CD4-positive, CD25-positive, alpha-beta regulatory T cell (primary cell): Measurements from ENCODE around the gene SUDS3. TPM values are rescaled to one million over a fixed set of nuclear protein-coding genes. Genes with fewer than 3 reads are reported as not detected.
"Not testable (repeated sequence)": the region's sequence is repeated elsewhere in the genome, so short reads cannot be mapped to it uniquely, and the experiment has no call there.

Experiments used
- ATAC-seq, 2 donors: fragments of 150-1000 bp; cut with Tn5 transposase; one replicate each; pipeline ENCODE4 v1.10.0; 2021; ENCODE audit warnings: low read depth in 2 of 2, moderate number of reproducible peaks in 2 of 2, moderate library complexity in 1 of 2
- DNase-seq, 3 donors: peaks; one replicate each; pipeline versions ENCODE4 v3.0.0 to v3.0.0-alpha.2; 2012 to 2022; ENCODE audit warnings: mixed read lengths in 1 of 3
- H3K27ac ChIP-seq: one replicate; pipeline ENCODE4 v1.7.0; 2013; ENCODE audit warnings: mild to moderate bottlenecking, low read length; ENCODE audit not compliant: insufficient read depth, poor library complexity, severe bottlenecking
- H3K27me3 ChIP-seq: one replicate; pipeline ENCODE4 v1.7.0; 2013; ENCODE audit warnings: low read length; ENCODE audit not compliant: control insufficient read depth, insufficient read depth
- H3K36me3 ChIP-seq: one replicate; pipeline ENCODE4 v1.7.0; 2013; ENCODE audit warnings: mild to moderate bottlenecking, low read length, moderate library complexity; ENCODE audit not compliant: control insufficient read depth, insufficient read depth
- H3K4me1 ChIP-seq: 2 replicates; pipeline ENCODE4 v1.7.0; 2013; ENCODE audit warnings: mild to moderate bottlenecking, low read length; ENCODE audit not compliant: insufficient read depth, control insufficient read depth, poor library complexity, severe bottlenecking
- H3K4me3 ChIP-seq: one replicate; pipeline ENCODE4 v1.7.0; 2013; ENCODE audit warnings: low read depth, mild to moderate bottlenecking, low read length, moderate library complexity
- H3K9me3 ChIP-seq, 2 experiments: 1 replicate in 1 of 2; 2 replicates in 1 of 2; pipeline ENCODE4 v1.7.0; 2013; ENCODE audit warnings: low read length in 2 of 2, mild to moderate bottlenecking in 1 of 2, moderate library complexity in 1 of 2; ENCODE audit not compliant: control insufficient read depth in 2 of 2
- H3K27ac Mint-ChIP-seq, 3 donors: one replicate each; pipeline ENCODE4 v1.8.0; 2020 to 2022; ENCODE audit warnings: mild to moderate bottlenecking in 3 of 3, mixed read lengths in 3 of 3, moderate library complexity in 2 of 3
- H3K27me3 Mint-ChIP-seq: one replicate; pipeline ENCODE4 v1.8.0; 2022; ENCODE audit warnings: mild to moderate bottlenecking, mixed read lengths
- H3K36me3 Mint-ChIP-seq: one replicate; pipeline ENCODE4 v1.8.0; 2020; ENCODE audit warnings: mixed read lengths
- H3K4me1 Mint-ChIP-seq, 4 donors: one replicate each; pipeline ENCODE4 v1.8.0; 2020 to 2022; ENCODE audit warnings: mixed read lengths in 4 of 4, mild to moderate bottlenecking in 1 of 4
- H3K4me3 Mint-ChIP-seq, 4 donors: one replicate each; pipeline ENCODE4 v1.8.0; 2020 to 2022; ENCODE audit warnings: mild to moderate bottlenecking in 4 of 4, mixed read lengths in 4 of 4, moderate library complexity in 3 of 4
- H3K9me3 Mint-ChIP-seq, 7 donors: one replicate each; pipeline ENCODE4 v1.8.0; 2020 to 2022; ENCODE audit warnings: mixed read lengths in 7 of 7, mild to moderate bottlenecking in 3 of 7, moderate library complexity in 2 of 7
- polyA plus RNA-seq, 4 donors: library from polyadenylated mRNA; unstranded; fragments of 300-500 nt; fragmentation: Illumina TruSeq; gene quantifications; one replicate each; pipeline ENCODE4 v1.2.3, GENCODE V29; 2021
- total RNA-seq: library from RNA; stranded (reverse); gene quantifications from one replicate; pipeline ENCODE4 v1.2.3, GENCODE V29; 2022

Gene SUDS3
- total and polyA plus RNA-seq, 5 donors from 2014 or later: 13.0 to 29.9 (median 13.7) TPM

DNA sequence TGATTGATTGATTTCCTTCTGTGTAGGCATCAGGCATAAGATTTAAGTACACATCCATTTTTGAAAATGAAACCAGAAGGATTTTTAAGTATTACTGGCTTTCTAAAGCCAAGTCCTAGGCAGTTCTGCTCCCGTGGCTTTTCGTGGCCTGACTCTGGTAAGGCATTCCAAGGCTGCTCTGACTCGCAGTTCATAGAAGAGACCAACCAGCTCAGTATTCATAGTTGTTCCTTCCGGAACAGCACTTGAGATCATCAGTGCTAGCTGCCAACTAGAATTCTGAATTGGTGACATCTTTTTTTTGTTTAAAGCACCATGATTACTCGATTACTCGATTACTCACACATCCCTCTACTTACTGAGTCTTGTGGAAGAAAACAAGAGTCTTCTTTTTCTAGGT lies 25.9 kb downstream of the SUDS3 start:
- DNase-seq (no peak), ATAC-seq (no peak)
- Mint-ChIP-seq H3K27me3 (no peaks in the 10 kb centered on the region), H3K9me3 (no peaks in the 10 kb centered on the region), H3K4me3 (no peak overlapping the region), H3K27ac (peak overlapping the region in 2 of 3 donors; percentile 51 to 53), H3K36me3 (peaks cover 45% of the 10 kb centered on the region), H3K4me1 (peaks cover 0 to 7% (median 1%) of the 10 kb centered on the region in 4 donors)
- H3K36me3 ChIP-seq: peaks cover 70% of the 10 kb centered on the region
- H3K9me3 ChIP-seq: no peaks in the 10 kb centered on the region
- no peak overlapping the region for H3K4me3 ChIP-seq
- H3K27ac ChIP-seq: no peak overlapping the region
- no peaks in the 10 kb centered on the region for H3K27me3 ChIP-seq
- H3K4me1 ChIP-seq: no peaks in the 10 kb centered on the region

GRCh38 chr12:118404876-118405521 lies 28.6 kb downstream of the SUDS3 start:
- no peaks in the 10 kb centered on the region for H3K4me1 ChIP-seq
- H3K27me3 Mint-ChIP-seq: no peaks in the 10 kb centered on the region
- ATAC-seq: peak; percentile 52 to 59
- peaks cover 0 to 2% (median 0%) of the 10 kb centered on the region in 4 donors for H3K4me1 Mint-ChIP-seq
- no peaks in the 10 kb centered on the region for H3K27me3 ChIP-seq
- H3K9me3 Mint-ChIP-seq: no peaks in the 10 kb centered on the region
- no peak overlapping the region for H3K4me3 ChIP-seq
- H3K9me3 ChIP-seq: no peaks in the 10 kb centered on the region
- DNase-seq: peak; percentile 10 to 68 (median 41)
- no peak overlapping the region for H3K27ac ChIP-seq
- no peak overlapping the region for H3K27ac Mint-ChIP-seq
- H3K36me3 ChIP-seq: peaks cover 62% of the 10 kb centered on the region
- peaks cover 42% of the 10 kb centered on the region for H3K36me3 Mint-ChIP-seq
- no peak overlapping the region for H3K4me3 Mint-ChIP-seq

GRCh38 chr12:118408241-118408640 lies 31.9 kb downstream of the SUDS3 start:
- DNase-seq, ATAC-seq, H3K27ac ChIP-seq, H3K4me1 ChIP-seq, H3K4me1 Mint-ChIP-seq, H3K4me3 Mint-ChIP-seq, H3K27me3 Mint-ChIP-seq, H3K27ac Mint-ChIP-seq, H3K27me3 ChIP-seq, H3K4me3 ChIP-seq: not testable (repeated sequence)
- peaks cover 66% of the 10 kb centered on the region for H3K36me3 ChIP-seq
- peaks cover 46% of the 10 kb centered on the region for H3K36me3 Mint-ChIP-seq
- peaks cover 0 to 13% (median 0%) of the 10 kb centered on the region in 7 donors for H3K9me3 Mint-ChIP-seq
- H3K9me3 ChIP-seq: peaks cover 18 to 19% of the 10 kb centered on the region in 2 experiments

DNA sequence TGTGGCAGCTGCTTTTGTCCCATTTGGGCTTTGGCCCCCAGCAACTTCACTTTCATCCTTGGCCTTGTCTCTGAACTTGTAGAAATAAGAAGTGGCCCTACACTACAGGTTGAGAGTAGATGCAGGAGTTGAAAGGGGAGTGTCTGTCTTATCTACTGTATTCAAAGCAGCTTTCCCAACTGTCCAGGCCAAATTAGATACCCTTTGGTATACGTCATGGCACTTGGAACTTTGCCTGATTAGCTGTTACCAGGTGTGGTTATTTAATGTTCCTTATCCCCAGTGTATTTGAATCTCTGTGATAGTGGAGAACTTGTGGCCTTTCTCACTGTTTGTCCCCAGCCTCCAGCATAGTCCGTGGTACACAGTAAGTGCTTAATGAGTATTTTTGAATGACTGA lies 33.5 kb downstream of the SUDS3 start:
- Mint-ChIP-seq H3K27me3 (no peaks in the 10 kb centered on the region), H3K4me1 (peaks cover 0 to under 1% (median 0%) of the 10 kb centered on the region in 4 donors), H3K4me3 (no peak overlapping the region), H3K9me3 (peaks cover 0 to 19% (median 2%) of the 10 kb centered on the region in 7 donors), H3K27ac (no peak overlapping the region), H3K36me3 (peaks cover 57% of the 10 kb centered on the region)
- Histone ChIP-seq H3K36me3 (peaks cover 70% of the 10 kb centered on the region), H3K4me3 (no peak overlapping the region), H3K4me1 (no peaks in the 10 kb centered on the region), H3K27ac (no peak overlapping the region), H3K27me3 (no peaks in the 10 kb centered on the region), H3K9me3 (peaks cover 20% of the 10 kb centered on the region in 2 experiments)
- no peak for DNase-seq
- no peak for ATAC-seq

DNA sequence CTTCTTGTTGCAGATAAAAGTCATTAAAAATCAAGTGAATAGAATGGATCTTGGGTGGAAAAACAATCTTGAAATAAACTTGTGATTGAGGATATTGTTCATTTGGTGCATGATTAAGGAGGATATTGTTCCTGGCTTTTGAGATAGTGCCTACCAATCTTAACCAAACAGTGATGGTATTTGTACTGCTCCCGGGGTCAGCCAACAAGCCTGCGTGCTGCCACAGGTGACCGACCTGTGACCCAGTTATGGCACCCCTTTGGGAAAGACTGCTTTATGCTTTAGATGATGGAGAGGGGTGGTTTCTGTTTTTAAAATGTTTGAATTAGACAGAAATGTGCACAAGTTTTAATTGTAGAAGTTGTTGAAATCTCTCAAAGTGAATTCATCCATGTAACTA lies 41.6 kb downstream of the SUDS3 start:
- Histone ChIP-seq H3K9me3 (peaks cover 4% of the 10 kb centered on the region in 2 experiments), H3K27me3 (no peaks in the 10 kb centered on the region), H3K4me1 (no peaks in the 10 kb centered on the region), H3K4me3 (no peak overlapping the region), H3K36me3 (peaks cover 37% of the 10 kb centered on the region), H3K27ac (no peak overlapping the region)
- no peaks in the 10 kb centered on the region for H3K4me1 Mint-ChIP-seq
- H3K36me3 Mint-ChIP-seq: peaks cover 56% of the 10 kb centered on the region
- H3K27ac Mint-ChIP-seq: no peak overlapping the region
- no peak for DNase-seq
- ATAC-seq: no peak
- no peak overlapping the region for H3K4me3 Mint-ChIP-seq
- H3K9me3 Mint-ChIP-seq: peaks cover 0 to 10% (median 0%) of the 10 kb centered on the region in 7 donors
- H3K27me3 Mint-ChIP-seq: no peaks in the 10 kb centered on the region

DNA sequence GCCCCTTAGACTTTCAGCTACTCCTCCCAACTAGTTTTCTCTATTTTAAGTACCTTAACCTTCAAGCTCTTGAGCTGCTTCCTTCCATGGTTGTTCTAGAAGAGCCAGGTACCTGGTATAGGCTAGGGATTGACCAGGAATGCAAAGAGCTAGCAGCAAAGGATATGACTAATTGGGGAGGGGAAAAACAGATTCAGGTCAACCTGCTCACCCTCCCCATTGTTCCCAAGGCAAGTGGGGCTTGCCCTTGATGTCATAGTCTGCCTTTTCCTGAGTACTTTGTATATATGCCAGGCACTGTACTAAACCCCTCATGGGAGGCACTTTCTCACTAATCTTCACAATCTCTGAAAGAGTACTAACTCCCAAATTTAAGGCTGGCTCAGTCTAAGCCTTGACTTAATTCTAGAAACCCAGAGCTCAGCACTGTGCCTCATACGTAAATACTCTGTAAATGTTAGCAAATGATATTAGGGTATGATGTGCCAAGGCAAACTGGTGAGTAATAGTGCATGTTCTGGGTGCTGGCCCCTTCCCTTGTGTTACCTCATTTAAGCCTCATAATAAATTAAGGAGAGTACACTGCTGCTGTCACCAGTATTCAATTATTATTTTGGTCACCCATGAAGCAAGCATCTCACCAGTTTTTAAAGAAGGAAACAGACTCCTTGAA lies 42.2 kb downstream of the SUDS3 start:
- Histone ChIP-seq H3K36me3 (peaks cover 31% of the 10 kb centered on the region), H3K9me3 (no peaks in the 10 kb centered on the region), H3K27ac (no peak overlapping the region), H3K4me3 (no peak overlapping the region), H3K4me1 (no peaks in the 10 kb centered on the region), H3K27me3 (no peaks in the 10 kb centered on the region)
- Mint-ChIP-seq H3K36me3 (peaks cover 51% of the 10 kb centered on the region), H3K27me3 (no peaks in the 10 kb centered on the region), H3K9me3 (peaks cover 0 to 4% (median 0%) of the 10 kb centered on the region in 7 donors), H3K27ac (no peak overlapping the region), H3K4me1 (no peaks in the 10 kb centered on the region), H3K4me3 (no peak overlapping the region)
- no peak for ATAC-seq
- no peak for DNase-seq

- no peaks in the 10 kb centered on the region for H3K27me3 Mint-ChIP-seq
- Histone ChIP-seq H3K4me1 (no peaks in the 10 kb centered on the region), H3K36me3 (peaks cover 10% of the 10 kb centered on the region), H3K9me3 (no peaks in the 10 kb centered on the region), H3K27ac (no peak overlapping the region), H3K27me3 (no peaks in the 10 kb centered on the region), H3K4me3 (no peak overlapping the region)
- no peak overlapping the region for H3K4me3 Mint-ChIP-seq
- ATAC-seq: no peak
- peaks cover 0 to 3% (median 0%) of the 10 kb centered on the region in 4 donors for H3K4me1 Mint-ChIP-seq
- no peak for DNase-seq
- H3K9me3 Mint-ChIP-seq: no peaks in the 10 kb centered on the region
- no peak overlapping the region for H3K27ac Mint-ChIP-seq
- peaks cover 35% of the 10 kb centered on the region for H3K36me3 Mint-ChIP-seq
These were observed 44.3 kb downstream of the SUDS3 start for GRCh38 chr12:118420673-118421072.

DNA sequence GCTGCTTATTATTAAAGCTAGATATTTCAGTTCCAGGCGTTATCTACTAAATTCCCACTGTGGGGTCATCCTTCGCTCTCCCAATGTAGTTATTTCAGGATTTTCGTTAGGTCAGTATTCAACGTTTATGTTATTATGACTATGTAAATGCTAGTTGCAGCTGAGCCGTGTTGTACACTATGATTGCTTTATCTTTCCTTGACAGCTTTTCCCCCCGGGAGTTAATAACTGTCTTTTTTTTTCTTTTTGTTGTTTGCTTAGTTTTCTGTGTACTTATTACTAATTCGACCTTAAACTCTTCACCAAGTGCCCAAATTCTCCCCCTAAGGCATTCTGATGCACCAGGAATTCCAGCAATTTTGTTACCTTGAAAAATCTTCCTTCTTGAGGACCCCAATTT lies 48.5 kb downstream of the SUDS3 start:
- Mint-ChIP-seq H3K9me3 (no peaks in the 10 kb centered on the region), H3K4me1 (peaks cover 0 to 3% (median 0%) of the 10 kb centered on the region in 4 donors), H3K36me3 (peaks cover 18% of the 10 kb centered on the region), H3K4me3 (no peak overlapping the region), H3K27me3 (no peaks in the 10 kb centered on the region), H3K27ac (no peak overlapping the region)
- no peak for ATAC-seq
- no peak overlapping the region for H3K4me3 ChIP-seq
- DNase-seq: no peak
- H3K27ac ChIP-seq: no peak overlapping the region
- H3K9me3 ChIP-seq: no peaks in the 10 kb centered on the region
- H3K4me1 ChIP-seq: no peaks in the 10 kb centered on the region
- no peaks in the 10 kb centered on the region for H3K27me3 ChIP-seq
- no peaks in the 10 kb centered on the region for H3K36me3 ChIP-seq
